Right lobe of liver (tissue), 6 donors: ENCODE measurements around the gene ARL6IP4. TPM values are rescaled to one million over a fixed set of nuclear protein-coding genes. Genes with fewer than 3 reads are reported as not detected.

Source experiments
- ATAC-seq, 4 donors: fragments of 200-7000 bp; cut with Tn5 transposase; one replicate each; pipeline ENCODE4 v1.9.1; 2020; ENCODE audit warnings: mild to moderate bottlenecking in 4 of 4, moderate library complexity in 4 of 4
- DNase-seq, 3 donors: peaks; one replicate each; pipeline ENCODE4 v3.0.0-alpha.2; 2020
- H3K27ac ChIP-seq, 3 donors: fragments of 200-600 bp; one replicate each; pipeline ENCODE4 v1.8.0; 2022
- H3K27me3 ChIP-seq, 2 donors: fragments of 200-600 bp; one replicate each; pipeline ENCODE4 v1.8.0; 2022
- H3K36me3 ChIP-seq, 4 donors: fragments of 200-600 bp; sonication (generic) in 1 of 4; one replicate each; pipeline versions ENCODE4 v1.5.1 to v1.8.0; 2017 to 2022; ENCODE audit warnings: control low read depth in 1 of 4
- H3K4me1 ChIP-seq, 4 donors: fragments of 200-600 bp; sonication (generic) in 1 of 4; one replicate each; pipeline versions ENCODE4 v1.5.1 to v1.8.0; 2017 to 2022; ENCODE audit warnings: control low read depth in 1 of 4
- H3K4me3 ChIP-seq, 3 donors: fragments of 200-600 bp; one replicate each; pipeline ENCODE4 v1.8.0; 2022
- H3K9me3 ChIP-seq, 4 donors: fragments of 200-600 bp; sonication (generic) in 1 of 4; one replicate each; pipeline versions ENCODE4 v1.5.1 to v1.8.0; 2017 to 2022; ENCODE audit warnings: control low read depth in 1 of 4
- POLR2A ChIP-seq: fragments of 450-650 bp; IDR thresholded peaks from one replicate; pipeline ENCODE4 v1.6.1; 2017; ENCODE audit warnings: antibody characterized with exemption, mild to moderate bottlenecking
- WGBS: methylation state at CpG from one replicate; pipeline ENCODE4 v1.1.6; 2018; ENCODE audit warnings: low coverage, low lambda C conversion rate; ENCODE audit not compliant: insufficient coverage; ENCODE audit errors: missing lambda C conversion rate; 5-methylcytosine and 5-hydroxymethylcytosine counted together
- intact Hi-C, 2 donors: fragments of 100-400 bp; cut with DNase I; formaldehyde crosslinking; loops; one replicate each; pipeline versions ENCODE4 v1.11.2 to v1.14.1; 2022
- total RNA-seq, 6 experiments: library from RNA; depleted of rRNA in 2 of 6; stranded (reverse); fragments of >200 nt in 2 of 6; fragmentation: NEBNext Ultra II Directional in 3 of 6; extraction: Animal tissue kit (Norgen Biotek cat#: 25700) in 3 of 6; gene quantifications; one replicate each; pipeline versions ENCODE4 v1.1.0 to v1.2.4, GENCODE V29; 2016 to 2023
- TF ChIP-seq, protein P1 (sequence below), 4 donors: fragments of 200-600 bp in 3 of 4; fragments of 450-650 bp in 1 of 4; IDR thresholded peaks; one replicate each; pipeline versions ENCODE4 v1.5.1 to v1.8.0; 2016 to 2022; ENCODE audit warnings: antibody characterized with exemption in 4 of 4, mild to moderate bottlenecking in 2 of 4
- donor health status: DM: no; HTN: yes; CAD: no.
- donor health status: DM: no; HTN: no; CAD: no.
- donor health status: DM: no; HTN: no; CAD: no.
- donor health status: DM: no; HTN: yes; CAD: no.
- donor health status: DM: no; HTN: yes; CAD: no.

The ARL6IP4 gene
- total RNA-seq, 6 experiments from 2014 or later: 84.7 to 146 (median 110) TPM

DNA sequence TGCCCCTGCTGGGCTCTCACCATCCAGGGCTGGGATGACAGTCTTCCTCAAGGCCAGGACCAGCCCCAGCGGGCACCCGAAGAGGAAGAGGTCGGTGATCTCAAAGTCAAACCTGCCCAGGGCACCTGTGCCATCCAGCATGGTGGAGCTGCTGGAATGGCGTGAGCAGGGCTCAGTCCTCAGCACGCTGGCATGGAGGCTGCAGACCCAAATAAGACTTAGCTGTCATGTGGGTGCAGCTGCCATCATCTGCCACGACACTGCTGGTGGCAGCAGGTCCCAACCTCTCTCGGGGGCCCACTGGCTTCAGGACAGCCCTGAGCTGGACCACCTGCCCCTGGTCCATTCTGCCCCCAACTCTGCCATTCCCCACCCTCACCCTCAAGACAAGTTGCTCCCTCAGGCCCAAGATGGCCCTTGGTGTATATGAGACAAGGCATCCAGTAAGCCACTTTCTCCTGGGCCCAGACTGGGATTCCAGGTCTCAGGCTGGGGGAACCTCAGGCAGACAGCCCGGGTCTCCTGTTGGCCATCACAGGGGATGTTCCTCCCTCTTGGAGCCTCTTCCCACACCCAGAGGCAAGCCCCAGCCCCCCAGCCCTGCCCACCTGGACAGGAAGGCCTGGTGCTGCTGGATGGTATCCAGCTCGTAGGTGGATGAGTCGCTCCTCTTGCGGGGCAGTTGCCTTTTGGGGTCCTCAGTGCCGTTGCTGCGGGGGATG is 14.5 kb downstream of the ARL6IP4 start:
- no peaks in the 10 kb centered on the region for H3K36me3 ChIP-seq
- intact Hi-C loops: loop anchor here in 1 of 2 donors (10.0 kb wide), 1 partner anchor 250 kb away; no protein-coding TSS in a partner anchor
- H3K27ac ChIP-seq: peak overlapping the region in 2 of 3 donors; percentile 18 to 56
- H3K27me3 ChIP-seq: no peaks in the 10 kb centered on the region
- ATAC-seq: peak in 1 of 4 donors; percentile 1
- DNase-seq: peak in 2 of 3 donors; percentile 26 to 43
- H3K9me3 ChIP-seq: no peaks in the 10 kb centered on the region
- TF ChIP-seq POLR2A: no peak
- TF ChIP-seq, protein P1, sequence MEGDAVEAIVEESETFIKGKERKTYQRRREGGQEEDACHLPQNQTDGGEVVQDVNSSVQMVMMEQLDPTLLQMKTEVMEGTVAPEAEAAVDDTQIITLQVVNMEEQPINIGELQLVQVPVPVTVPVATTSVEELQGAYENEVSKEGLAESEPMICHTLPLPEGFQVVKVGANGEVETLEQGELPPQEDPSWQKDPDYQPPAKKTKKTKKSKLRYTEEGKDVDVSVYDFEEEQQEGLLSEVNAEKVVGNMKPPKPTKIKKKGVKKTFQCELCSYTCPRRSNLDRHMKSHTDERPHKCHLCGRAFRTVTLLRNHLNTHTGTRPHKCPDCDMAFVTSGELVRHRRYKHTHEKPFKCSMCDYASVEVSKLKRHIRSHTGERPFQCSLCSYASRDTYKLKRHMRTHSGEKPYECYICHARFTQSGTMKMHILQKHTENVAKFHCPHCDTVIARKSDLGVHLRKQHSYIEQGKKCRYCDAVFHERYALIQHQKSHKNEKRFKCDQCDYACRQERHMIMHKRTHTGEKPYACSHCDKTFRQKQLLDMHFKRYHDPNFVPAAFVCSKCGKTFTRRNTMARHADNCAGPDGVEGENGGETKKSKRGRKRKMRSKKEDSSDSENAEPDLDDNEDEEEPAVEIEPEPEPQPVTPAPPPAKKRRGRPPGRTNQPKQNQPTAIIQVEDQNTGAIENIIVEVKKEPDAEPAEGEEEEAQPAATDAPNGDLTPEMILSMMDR (IDR thresholded peaks at IDR 0.05): no peak
- WGBS: 36% methylated on average over 3 of the region's 13 CpGs
- H3K4me3 ChIP-seq: peak overlapping the region in 2 of 3 donors; percentile 16 to 53
- H3K4me1 ChIP-seq: peaks cover 0 to 65% (median 30%) of the 10 kb centered on the region in 4 donors

DNA sequence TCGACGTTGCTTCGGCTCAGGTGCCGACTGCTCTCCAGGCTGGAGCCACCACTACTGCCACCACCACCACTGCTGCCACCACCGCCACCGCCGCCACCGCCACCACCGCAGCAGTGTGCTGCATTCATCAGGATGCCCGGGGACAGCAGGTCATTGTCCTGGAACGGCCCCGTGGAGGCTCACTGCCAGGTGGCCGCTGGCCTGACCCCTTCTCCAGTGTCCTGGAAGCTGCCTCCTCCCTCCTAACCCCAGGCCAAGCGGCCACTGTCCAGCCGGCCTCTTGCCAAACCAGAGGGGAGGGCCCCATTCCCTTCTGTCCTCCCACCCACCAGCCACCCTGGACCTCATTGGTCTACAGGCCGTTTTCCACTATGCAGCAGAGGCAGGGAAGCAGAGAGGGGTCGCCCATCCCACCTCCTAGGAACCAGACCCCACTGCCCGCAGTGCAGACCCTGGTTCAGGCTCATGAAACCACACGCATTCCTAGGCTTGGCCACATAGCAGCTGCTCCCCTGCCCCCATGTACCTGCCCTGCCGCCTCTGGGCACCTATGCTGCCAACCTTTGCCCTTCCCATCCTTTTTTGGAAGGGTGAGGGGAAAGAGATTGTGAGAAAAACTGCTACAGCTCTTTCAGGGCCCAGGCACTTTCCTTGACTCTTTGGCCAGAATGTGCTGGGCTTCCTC is 15.2 kb downstream of the ARL6IP4 start:
- no peaks in the 10 kb centered on the region for H3K27me3 ChIP-seq
- peak overlapping the region in 2 of 3 donors; percentile 38 to 53 for H3K4me3 ChIP-seq
- peak; percentile 91 to 98 (median 95) for DNase-seq
- intact Hi-C loops: loop anchor here in 1 of 2 donors (10.0 kb wide), 1 partner anchor 249 kb away; no protein-coding TSS in a partner anchor
- 17% methylated on average over 1 of the region's 20 CpGs for WGBS
- no peaks in the 10 kb centered on the region for H3K9me3 ChIP-seq
- ATAC-seq: peak; percentile 81 to 85 (median 82)
- peak overlapping the region in 2 of 3 donors; percentile 56 to 66 for H3K27ac ChIP-seq
- TF ChIP-seq POLR2A: no peak
- TF ChIP-seq, protein P1 (IDR thresholded peaks at IDR 0.05): no peak
- H3K4me1 ChIP-seq: peaks cover 0 to 65% (median 30%) of the 10 kb centered on the region in 4 donors
- H3K36me3 ChIP-seq: no peaks in the 10 kb centered on the region

DNA sequence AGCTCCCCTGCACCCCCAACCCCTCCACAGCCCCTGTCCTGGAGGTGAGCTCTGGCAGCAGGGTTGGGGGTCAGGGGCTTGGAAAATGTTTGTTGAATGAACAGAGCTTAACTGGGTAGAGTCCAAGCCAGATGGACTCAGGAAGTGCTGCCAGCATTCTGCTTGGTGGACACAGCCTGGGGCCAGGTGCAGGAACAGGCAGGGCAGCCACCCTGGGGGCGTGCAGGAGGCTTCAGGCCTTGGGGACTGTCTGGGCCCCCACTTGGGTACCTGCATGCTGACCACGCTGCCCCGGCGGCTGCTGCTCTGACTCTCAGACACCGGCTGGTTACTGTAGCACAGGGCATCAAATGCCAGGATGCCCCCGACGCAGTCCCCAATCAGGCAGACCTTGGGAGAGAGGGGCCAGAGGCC is 15.7 kb downstream of the ARL6IP4 start:
- no peaks in the 10 kb centered on the region for H3K27me3 ChIP-seq
- peaks cover 0 to 65% (median 30%) of the 10 kb centered on the region in 4 donors for H3K4me1 ChIP-seq
- H3K9me3 ChIP-seq: no peaks in the 10 kb centered on the region
- TF ChIP-seq, protein P1 (IDR thresholded peaks at IDR 0.05): no peak
- no peak for TF ChIP-seq POLR2A
- H3K36me3 ChIP-seq: no peaks in the 10 kb centered on the region
- peak overlapping the region in 2 of 3 donors; percentile 56 to 66 for H3K27ac ChIP-seq
- ATAC-seq (peak; percentile 42 to 62 (median 58)), DNase-seq (peak; percentile 52 to 88 (median 73))
- intact Hi-C loops: loop anchor here in 1 of 2 donors (10.0 kb wide), 1 partner anchor 249 kb away; no protein-coding TSS in a partner anchor
- H3K4me3 ChIP-seq: peak overlapping the region in 1 of 3 donors; percentile 38
- no CpG with 5 or more reads among the region's 7 CpGs for WGBS

DNA sequence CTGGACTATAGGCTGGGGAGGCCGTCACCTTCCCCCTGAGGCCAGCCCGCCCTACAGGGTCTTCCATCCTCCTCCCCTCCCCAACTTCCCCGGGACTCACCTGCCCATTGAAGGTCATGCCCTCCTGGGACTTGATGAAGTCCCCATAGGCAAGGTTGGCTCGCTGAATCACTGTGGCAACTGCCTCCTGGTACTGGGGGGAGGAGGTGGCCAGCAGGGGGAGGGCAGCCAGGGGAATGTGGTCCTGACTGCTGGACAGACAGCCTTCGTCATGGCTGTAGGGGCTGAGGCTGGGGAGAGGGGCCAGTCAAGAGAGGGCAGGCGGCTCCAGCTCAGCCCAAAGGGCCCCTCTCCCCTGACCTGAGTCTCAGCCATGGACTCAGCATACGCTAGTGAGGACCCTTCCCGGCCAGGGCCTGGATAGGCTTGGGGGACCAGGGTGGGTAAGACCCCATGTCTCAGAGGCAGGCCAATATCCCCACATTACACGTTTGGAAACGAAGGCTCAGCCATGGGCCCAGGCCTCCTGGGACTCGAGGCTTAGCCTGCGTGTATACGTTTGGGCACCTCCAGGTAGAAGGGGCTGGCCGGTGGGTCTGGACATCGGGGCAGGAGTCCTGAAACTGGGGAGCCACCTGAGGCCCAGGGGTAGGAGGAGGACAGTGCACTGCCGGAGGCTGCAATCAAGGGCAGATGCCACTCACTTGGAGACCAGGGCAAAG is 16.3 kb downstream of the ARL6IP4 start:
- no peak for ATAC-seq
- H3K4me3 ChIP-seq: peak overlapping the region in 1 of 3 donors; percentile 38
- peak in 1 of 3 donors; percentile 55 for DNase-seq
- no peaks in the 10 kb centered on the region for H3K36me3 ChIP-seq
- TF ChIP-seq POLR2A: no peak
- TF ChIP-seq, protein P1 (IDR thresholded peaks at IDR 0.05): no peak
- intact Hi-C loops: loop anchor here in 1 of 2 donors (10.0 kb wide), 1 partner anchor 248 kb away; no protein-coding TSS in a partner anchor
- peaks cover 0 to 65% (median 30%) of the 10 kb centered on the region in 4 donors for H3K4me1 ChIP-seq
- 92% methylated on average over 4 of the region's 16 CpGs for WGBS
- H3K27ac ChIP-seq: peak overlapping the region in 2 of 3 donors; percentile 19 to 66
- no peaks in the 10 kb centered on the region for H3K27me3 ChIP-seq
- H3K9me3 ChIP-seq: no peaks in the 10 kb centered on the region
